Heart left ventricle (tissue), 16 donors: ENCODE results near the gene SECTM1. TPM values are rescaled to one million over a fixed set of nuclear protein-coding genes. Genes with fewer than 3 reads are reported as not detected.
"Not testable (repeated sequence)": the region's sequence is repeated elsewhere in the genome, so short reads cannot be mapped to it uniquely, and the experiment has no call there.

ENCODE experiments used
- ATAC-seq, 4 donors: fragments of 200-7000 bp; cut with Tn5 transposase; one replicate each; pipeline ENCODE4 v1.9.1; 2020 to 2022; ENCODE audit warnings: moderate library complexity in 4 of 4, mild to moderate bottlenecking in 3 of 4, moderate number of reproducible peaks in 1 of 4
- DNase-seq, 5 donors: peaks; one replicate each; pipeline ENCODE4 v3.0.0-alpha.2; 2020
- H3K27ac ChIP-seq, 12 donors: fragments of 200-600 bp; sonication (generic) in 4 of 12; one replicate each; pipeline versions ENCODE4 v1.5.0 to v1.8.0; 2016 to 2022; ENCODE audit warnings: mild to moderate bottlenecking in 2 of 12
- H3K27me3 ChIP-seq, 9 donors: fragments of 200-600 bp; sonication (generic) in 2 of 9; one replicate each; pipeline versions ENCODE4 v1.5.1 to v1.8.0; 2016 to 2022; ENCODE audit warnings: mild to moderate bottlenecking in 3 of 9
- H3K36me3 ChIP-seq, 9 donors: fragments of 200-600 bp; sonication (generic) in 2 of 9; one replicate each; pipeline versions ENCODE4 v1.5.0 to v1.8.0; 2018 to 2022; ENCODE audit warnings: mild to moderate bottlenecking in 2 of 9
- H3K4me1 ChIP-seq, 12 donors: fragments of 200-600 bp; sonication (generic) in 4 of 12; one replicate each; pipeline versions ENCODE4 v1.5.0 to v1.8.0; 2016 to 2022; ENCODE audit warnings: mild to moderate bottlenecking in 3 of 12
- H3K4me3 ChIP-seq, 12 donors: fragments of 200-600 bp; sonication (generic) in 4 of 12; one replicate each; pipeline versions ENCODE4 v1.5.0 to v1.8.0; 2017 to 2022; ENCODE audit warnings: mild to moderate bottlenecking in 9 of 12, moderate library complexity in 4 of 12
- H3K9me3 ChIP-seq, 12 donors: fragments of 200-600 bp; sonication (generic) in 4 of 12; one replicate each; pipeline versions ENCODE4 v1.5.0 to v1.8.0; 2016 to 2022; ENCODE audit warnings: mild to moderate bottlenecking in 1 of 12
- CTCF ChIP-seq, 12 donors: fragments of 200-600 bp; sonication (generic) in 4 of 12; IDR thresholded peaks; one replicate each; pipeline versions ENCODE4 v1.5.0 to v1.8.0; 2018 to 2022; ENCODE audit warnings: antibody characterized with exemption in 12 of 12, mild to moderate bottlenecking in 5 of 12
- POLR2A ChIP-seq, 2 donors: fragments of 450-650 bp; IDR thresholded peaks; one replicate each; pipeline ENCODE4 v1.6.1; 2017; ENCODE audit warnings: antibody characterized with exemption in 2 of 2, mild to moderate bottlenecking in 2 of 2, moderate library complexity in 2 of 2
- WGBS, 4 donors: extraction: QIAGEN DNeasy Blood & Tissue Kit in 2 of 4; methylation state at CpG; one replicate each; pipeline versions ENCODE4 v1.1.5 to v1.1.7; 2013 to 2018; 5-methylcytosine and 5-hydroxymethylcytosine counted together
- intact Hi-C, 10 donors: fragments of 100-400 bp; cut with DNase I; formaldehyde crosslinking; loops; one replicate each; pipeline versions ENCODE4 v1.11.1 to v1.14.2; 2022
- polyA plus RNA-seq, 2 donors: library from polyadenylated mRNA; stranded (reverse); fragments of 200-250 nt; gene quantifications; one replicate each; pipeline ENCODE4 v1.2.3, GENCODE V29; 2013
- total RNA-seq, 9 donors: library from RNA; depleted of rRNA in 2 of 9; stranded (reverse); fragments of >200 nt in 2 of 9; fragmentation: NEBNext Ultra II Directional in 3 of 9; extraction: Animal tissue kit (Norgen Biotek cat#: 25700) in 3 of 9; gene quantifications; one replicate each; pipeline versions ENCODE4 v1.1.0 to v1.2.4, GENCODE V29; 2016 to 2023
- donor health status: ischemic (EF 13 %, LVEDD 7.1; RV severe dilation, severe dysfunction).
- donor health status: healthy with polysubstance abuse.
- donor health status: DM: no; HTN: yes; CAD: no.
- donor health status: DM: no; HTN: no; CAD: no.
- donor health status: ischemic (EF 25% LVEDD 6.9; RV normal size, moderate dysfunction).
- donor health status: ischemic (EF 25% LVEDD 5.7; RV mildly dilated, moderate dysfunction).
- donor health status: healthy.
- donor health status: DM: yes; HTN: yes; CAD: no.
- donor health status: ischemic (EF 35%, LVEDD 5.7; RV mildly dilated, moderate dysfunction).
- donor health status: nonischemic (EF 11% LVEDD 7.7; RV severe dilation, severe dysfunction).
- donor health status: DM: yes; HTN: yes; CAD: no.
- donor health status: PGD.
- donor health status: ischemic (EF 29% LVEDD 5.4; RV normal size, mild dysfunction).
- donor health status: nonischemic (EF 23%, LVEDD 6.1; RV moderate dilation, normal function).

The SECTM1 gene
- total and polyA plus RNA-seq, 11 donors: 2.3 to 41.6 (median 3.4) TPM

- intact Hi-C loops: loop anchor here in 1 of 10 donors (5.0 kb wide), 1 partner anchor 424 kb away; no protein-coding TSS in a partner anchor
- DNase-seq: no peak
Observed at GRCh38 chr17:82348434-82348833, 14.9 kb upstream of the SECTM1 start.

DNA sequence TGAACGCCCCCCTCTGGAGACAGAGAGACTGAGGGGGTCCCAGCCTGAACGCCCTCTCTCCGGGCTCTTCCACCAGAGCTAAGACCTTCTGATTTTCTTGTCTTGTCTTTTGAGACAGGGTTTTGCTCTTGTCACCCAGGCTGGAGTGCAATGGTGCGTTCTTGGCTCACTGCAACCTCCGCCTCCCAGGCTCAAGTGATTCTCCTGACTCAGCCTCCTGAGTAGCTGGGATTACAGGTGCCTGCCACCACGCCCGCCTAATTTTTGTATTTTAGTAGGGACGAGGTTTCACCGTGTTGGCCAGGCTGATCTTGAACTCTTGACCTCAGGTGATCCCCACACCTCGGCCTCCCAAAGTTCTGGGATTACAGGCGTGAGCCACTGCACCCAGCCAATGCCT, 14.4 kb upstream of the SECTM1 start:
- intact Hi-C loops: loop anchor here in 1 of 10 donors (5.0 kb wide), 1 partner anchor 424 kb away; no protein-coding TSS in a partner anchor
- peaks cover 0 to 14% (median 3%) of the 10 kb centered on the region in 12 donors for H3K4me1 ChIP-seq
- not testable (repeated sequence) for H3K36me3 ChIP-seq, H3K4me3 ChIP-seq, H3K27ac ChIP-seq, ATAC-seq, H3K9me3 ChIP-seq, H3K27me3 ChIP-seq, DNase-seq
- 88 to 90% (median 90%) methylated on average over 11 of the region's 11 CpGs for WGBS, 4 donors

More at GRCh38 chr17:82348434-82348833, 14.9 kb upstream of the SECTM1 start:
- H3K4me1 ChIP-seq: peaks cover 0 to 14% (median 3%) of the 10 kb centered on the region in 12 donors
- no peaks in the 10 kb centered on the region for H3K9me3 ChIP-seq
- no peaks in the 10 kb centered on the region for H3K36me3 ChIP-seq
- no peak for ATAC-seq
- H3K4me3 ChIP-seq: no peak overlapping the region
- peaks cover 0 to 3% (median 0%) of the 10 kb centered on the region in 9 donors for H3K27me3 ChIP-seq
- TF ChIP-seq POLR2A (IDR thresholded peaks at IDR 0.05) (no peak), CTCF (IDR thresholded peaks at IDR 0.05) (no peak)
- no peak overlapping the region for H3K27ac ChIP-seq
- WGBS, 4 donors: 78 to 80% (median 79%) methylated on average over 9 of the region's 9 CpGs

GRCh38 chr17:82346342-82347300, 13.1 kb upstream of the SECTM1 start:
- Histone ChIP-seq H3K4me1 (peaks cover 0 to 10% (median 1%) of the 10 kb centered on the region in 12 donors), H3K9me3 (no peaks in the 10 kb centered on the region), H3K27me3 (peaks cover 0 to 3% (median 0%) of the 10 kb centered on the region in 9 donors), H3K4me3 (no peak overlapping the region), H3K36me3 (no peaks in the 10 kb centered on the region), H3K27ac (no peak overlapping the region)
- ATAC-seq: no peak
- DNase-seq: no peak
- WGBS, 4 donors: 70 to 77% (median 74%) methylated on average over 24 to 28 of the region's 28 CpGs
- intact Hi-C loops: loop anchor here in 1 of 10 donors (5.0 kb wide), 1 partner anchor 426 kb away; no protein-coding TSS in a partner anchor
- TF ChIP-seq CTCF (IDR thresholded peaks at IDR 0.05) (no peak), POLR2A (IDR thresholded peaks at IDR 0.05) (no peak)

- H3K4me3 ChIP-seq: no peak overlapping the region
- peaks cover 0 to 3% (median 0%) of the 10 kb centered on the region in 9 donors for H3K27me3 ChIP-seq
- peaks cover 0 to 8% (median 0%) of the 10 kb centered on the region in 12 donors for H3K4me1 ChIP-seq
- intact Hi-C loops: loop anchor here in 1 of 10 donors (5.0 kb wide), 1 partner anchor 427 kb away; no protein-coding TSS in a partner anchor
- H3K27ac ChIP-seq: no peak overlapping the region
- ATAC-seq (no peak), DNase-seq (no peak)
- WGBS, 4 donors: 87 to 91% (median 88%) methylated on average over 42 of the region's 42 CpGs
- H3K36me3 ChIP-seq: no peaks in the 10 kb centered on the region
- TF ChIP-seq POLR2A (IDR thresholded peaks at IDR 0.05) (no peak), CTCF (IDR thresholded peaks at IDR 0.05) (no peak)
- H3K9me3 ChIP-seq: no peaks in the 10 kb centered on the region
Observed at GRCh38 chr17:82345151-82345976, 11.8 kb upstream of the SECTM1 start.
